MM.1S (cell line): ENCODE results near the gene CACNA1C.

Source experiments
- EZH2 ChIP-seq: fragments of 300-600 bp; sonication (generic); optimal IDR thresholded peaks from 2 replicates; pipeline ENCODE3; 2017; ENCODE audit warnings: low read depth, mild to moderate bottlenecking, antibody characterized with exemption, low read length, mixed read lengths
- EZH2phosphoT487 ChIP-seq: fragments of 300-600 bp; sonication (generic); IDR thresholded peaks from 2 replicates; pipeline ENCODE4 v1.6.1; 2018; ENCODE audit warnings: antibody characterized with exemption, low read length
- TF ChIP-seq, protein P1 (sequence below): fragments of 300-600 bp; sonication (generic); IDR thresholded peaks from 2 replicates; pipeline ENCODE4 v1.5.1; 2016; ENCODE audit warnings: antibody characterized with exemption, low read length, mixed read lengths

- TF ChIP-seq, protein P1, sequence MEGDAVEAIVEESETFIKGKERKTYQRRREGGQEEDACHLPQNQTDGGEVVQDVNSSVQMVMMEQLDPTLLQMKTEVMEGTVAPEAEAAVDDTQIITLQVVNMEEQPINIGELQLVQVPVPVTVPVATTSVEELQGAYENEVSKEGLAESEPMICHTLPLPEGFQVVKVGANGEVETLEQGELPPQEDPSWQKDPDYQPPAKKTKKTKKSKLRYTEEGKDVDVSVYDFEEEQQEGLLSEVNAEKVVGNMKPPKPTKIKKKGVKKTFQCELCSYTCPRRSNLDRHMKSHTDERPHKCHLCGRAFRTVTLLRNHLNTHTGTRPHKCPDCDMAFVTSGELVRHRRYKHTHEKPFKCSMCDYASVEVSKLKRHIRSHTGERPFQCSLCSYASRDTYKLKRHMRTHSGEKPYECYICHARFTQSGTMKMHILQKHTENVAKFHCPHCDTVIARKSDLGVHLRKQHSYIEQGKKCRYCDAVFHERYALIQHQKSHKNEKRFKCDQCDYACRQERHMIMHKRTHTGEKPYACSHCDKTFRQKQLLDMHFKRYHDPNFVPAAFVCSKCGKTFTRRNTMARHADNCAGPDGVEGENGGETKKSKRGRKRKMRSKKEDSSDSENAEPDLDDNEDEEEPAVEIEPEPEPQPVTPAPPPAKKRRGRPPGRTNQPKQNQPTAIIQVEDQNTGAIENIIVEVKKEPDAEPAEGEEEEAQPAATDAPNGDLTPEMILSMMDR = no peak
- no peak for TF ChIP-seq EZH2
- no peak for TF ChIP-seq EZH2phosphoT487
Observed at GRCh38 chr12:2191534-2192153, 138.9 kb downstream of the CACNA1C start.
